Measurements from ENCODE around the gene CDH13.

Gene CDH13

GRCh38 chr16:83651871-83652270 lies 1025.1 kb downstream of the CDH13 start:
- H3K4me3 ChIP-seq (ENCODE audit: low read depth, low read length) = no peak overlapping the region; the same call in 1 of the 2 replicates
- H3K9me3 ChIP-seq (ENCODE audit: severe bottlenecking) = no peaks in the 10 kb centered on the region
- no peaks in the 10 kb centered on the region for H3K36me3 ChIP-seq
- no peaks in the 10 kb centered on the region for H3K27me3 ChIP-seq (ENCODE audit: insufficient read depth, low read depth, severe bottlenecking)
- peak; percentile 12 for DNase-seq
- TF ChIP-seq CTCF (IDR thresholded peaks at IDR 0.05; ENCODE audit: low read depth, low read length) = no peak
- no peak overlapping the region for H3K27ac ChIP-seq

- DNase-seq = no peak
- H3K4me3 ChIP-seq (ENCODE audit: low read depth, low read length) = no peak overlapping the region
- H3K27ac ChIP-seq = no peak overlapping the region
- no peak for TF ChIP-seq CTCF (IDR thresholded peaks at IDR 0.05; ENCODE audit: low read depth, low read length)
- H3K27me3 ChIP-seq (ENCODE audit: insufficient read depth, low read depth, severe bottlenecking) = no peaks in the 10 kb centered on the region
- H3K9me3 ChIP-seq (ENCODE audit: severe bottlenecking) = no peaks in the 10 kb centered on the region
- H3K36me3 ChIP-seq = no peaks in the 10 kb centered on the region
Observed at GRCh38 chr16:83652943-83653342, 1026.2 kb downstream of the CDH13 start.

DNA sequence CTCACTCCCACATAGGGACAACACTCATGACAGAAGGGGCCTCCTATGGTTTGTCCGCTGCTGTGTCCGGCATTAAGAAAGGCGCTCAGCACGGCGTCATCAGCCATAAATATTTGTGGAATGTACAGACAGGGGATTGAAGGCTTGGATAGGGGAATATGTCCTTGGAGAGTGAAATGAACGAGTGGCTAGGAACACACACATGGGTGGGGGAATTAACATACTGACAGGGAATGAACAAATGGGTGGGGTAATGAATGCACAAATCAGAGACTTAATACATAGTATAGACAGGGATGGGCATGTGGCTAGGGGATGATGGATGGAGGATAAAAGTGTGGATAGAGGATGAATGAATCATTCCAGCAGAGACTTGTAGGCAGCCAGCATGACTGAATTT lies 1027.0 kb downstream of the CDH13 start:
- TF ChIP-seq CTCF (IDR thresholded peaks at IDR 0.05; ENCODE audit: low read depth, low read length) = no peak
- Histone ChIP-seq H3K27me3 (ENCODE audit: insufficient read depth, low read depth, severe bottlenecking) (no peaks in the 10 kb centered on the region), H3K9me3 (ENCODE audit: severe bottlenecking) (no peaks in the 10 kb centered on the region), H3K27ac (no peak overlapping the region), H3K36me3 (no peaks in the 10 kb centered on the region), H3K4me3 (ENCODE audit: low read depth, low read length) (no peak overlapping the region)
- no peak for DNase-seq

GRCh38 chr16:83660282-83660681 lies 1033.5 kb downstream of the CDH13 start:
- Histone ChIP-seq H3K9me3 (ENCODE audit: severe bottlenecking) (no peaks in the 10 kb centered on the region), H3K36me3 (no peaks in the 10 kb centered on the region), H3K27ac (no peak overlapping the region), H3K4me3 (ENCODE audit: low read depth, low read length) (no peak overlapping the region), H3K27me3 (ENCODE audit: insufficient read depth, low read depth, severe bottlenecking) (no peaks in the 10 kb centered on the region)
- no peak for DNase-seq
- no peak for TF ChIP-seq CTCF (IDR thresholded peaks at IDR 0.05; ENCODE audit: low read depth, low read length)

- Histone ChIP-seq H3K4me3 (ENCODE audit: low read depth, low read length) (no peak overlapping the region), H3K27me3 (ENCODE audit: insufficient read depth, low read depth, severe bottlenecking) (no peaks in the 10 kb centered on the region), H3K9me3 (ENCODE audit: severe bottlenecking) (no peaks in the 10 kb centered on the region), H3K27ac (no peak overlapping the region), H3K36me3 (no peaks in the 10 kb centered on the region)
- no peak for TF ChIP-seq CTCF (IDR thresholded peaks at IDR 0.05; ENCODE audit: low read depth, low read length)
- DNase-seq = no peak
Observed at GRCh38 chr16:83661656-83662055, 1034.9 kb downstream of the CDH13 start.

GRCh38 chr16:83666449-83666848 lies 1039.7 kb downstream of the CDH13 start:
- DNase-seq = no peak
- H3K27me3 ChIP-seq (ENCODE audit: insufficient read depth, low read depth, severe bottlenecking) = no peaks in the 10 kb centered on the region
- no peaks in the 10 kb centered on the region for H3K36me3 ChIP-seq
- no peak for TF ChIP-seq CTCF (IDR thresholded peaks at IDR 0.05; ENCODE audit: low read depth, low read length)
- no peaks in the 10 kb centered on the region for H3K9me3 ChIP-seq (ENCODE audit: severe bottlenecking)
- no peak overlapping the region for H3K4me3 ChIP-seq (ENCODE audit: low read depth, low read length)
- H3K27ac ChIP-seq = no peak overlapping the region
